Cerebellar nuclear complex (tissue), 1 donor: Measurements from ENCODE around the gene MTFP1.
"Not testable (repeated sequence)": the region's sequence is repeated elsewhere in the genome, so short reads cannot be mapped to it uniquely, and the experiment has no call there.

ENCODE experiments used
- DNase-seq, 2 experiments: peaks; one replicate each; lab custom pipeline; 2025; lab: John Stamatoyannopoulos, UW

The MTFP1 gene

GRCh38 chr22:30425616-30426387 is at the start of gene MTFP1:
Gene MTFP1, plus strand, starts transcription at chr22:30425768. Its CDS starts 112 bp downstream, at chr22:30425880.
- no peak for DNase-seq

GRCh38 chr22:30380011-30380410 is 45.6 kb upstream of the MTFP1 start:
- no peak for DNase-seq

- DNase-seq, result no peak
These were observed 44.3 kb upstream of the MTFP1 start for GRCh38 chr22:30381264-30381663.

GRCh38 chr22:30382340-30382739 is 43.2 kb upstream of the MTFP1 start:
- DNase-seq, result no peak

GRCh38 chr22:30383061-30383460 is 42.5 kb upstream of the MTFP1 start:
- DNase-seq, result no peak

GRCh38 chr22:30385942-30386341 is 39.6 kb upstream of the MTFP1 start:
- DNase-seq, result no peak

- DNase-seq, result peak in 1 of 2 experiments; percentile 3
These were observed 39.0 kb upstream of the MTFP1 start for GRCh38 chr22:30386608-30386959.

- DNase-seq, result peak in 1 of 2 experiments; percentile 63
These were observed 38.4 kb upstream of the MTFP1 start, which contains the start of gene RNF215 for GRCh38 chr22:30386960-30387827. Gene RNF215, minus strand, starts transcription at chr22:30387411. Its CDS starts 98 bp downstream, at chr22:30387313.

GRCh38 chr22:30390974-30391691 is 34.4 kb upstream of the MTFP1 start:
- no peak for DNase-seq

- no peak for DNase-seq
These were observed 32.8 kb upstream of the MTFP1 start for GRCh38 chr22:30392661-30393321.

- DNase-seq, result no peak
These were observed 32.3 kb upstream of the MTFP1 start for GRCh38 chr22:30393322-30393680.

GRCh38 chr22:30393885-30394284 is 31.7 kb upstream of the MTFP1 start:
- no peak for DNase-seq

GRCh38 chr22:30396871-30397655 is 28.5 kb upstream of the MTFP1 start, which contains the start of gene SEC14L2:
Gene SEC14L2, plus strand, starts transcription at chr22:30397018. Its CDS starts 99 bp downstream, at chr22:30397117.
- DNase-seq, result peak in 1 of 2 experiments; percentile 21

GRCh38 chr22:30397656-30398635 is 27.6 kb upstream of the MTFP1 start:
- DNase-seq, result no peak

GRCh38 chr22:30398685-30399680 is 26.6 kb upstream of the MTFP1 start:
- no peak for DNase-seq

- no peak for DNase-seq
These were observed 25.9 kb upstream of the MTFP1 start for GRCh38 chr22:30399718-30400117.

GRCh38 chr22:30400159-30400558 is 25.4 kb upstream of the MTFP1 start:
- no peak for DNase-seq

- not testable (repeated sequence) for DNase-seq
These were observed 24.5 kb upstream of the MTFP1 start for GRCh38 chr22:30401024-30401423.
